Measurements from ENCODE around the gene KCTD1.

DNA sequence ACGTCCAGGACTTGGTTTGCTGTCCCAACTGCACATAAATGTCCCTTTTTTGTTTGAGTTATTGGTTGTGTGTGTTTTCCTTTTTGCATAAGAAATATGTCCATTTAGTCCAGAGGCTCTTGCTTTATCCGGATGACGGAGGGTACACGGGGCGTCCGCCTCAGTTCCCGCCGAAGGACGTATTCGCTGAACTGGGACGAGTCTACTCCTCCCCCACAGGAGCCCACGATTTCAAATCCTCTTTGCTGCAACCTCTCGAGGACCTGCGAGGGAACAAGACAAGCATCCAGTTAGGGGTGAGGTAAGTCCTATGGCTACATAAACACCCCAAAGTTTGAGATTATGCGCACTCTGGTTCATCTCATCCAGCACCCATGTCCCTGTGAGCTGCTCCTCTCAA lies 92.7 kb downstream of the KCTD1 start:
- TF ChIP-seq, protein P1, sequence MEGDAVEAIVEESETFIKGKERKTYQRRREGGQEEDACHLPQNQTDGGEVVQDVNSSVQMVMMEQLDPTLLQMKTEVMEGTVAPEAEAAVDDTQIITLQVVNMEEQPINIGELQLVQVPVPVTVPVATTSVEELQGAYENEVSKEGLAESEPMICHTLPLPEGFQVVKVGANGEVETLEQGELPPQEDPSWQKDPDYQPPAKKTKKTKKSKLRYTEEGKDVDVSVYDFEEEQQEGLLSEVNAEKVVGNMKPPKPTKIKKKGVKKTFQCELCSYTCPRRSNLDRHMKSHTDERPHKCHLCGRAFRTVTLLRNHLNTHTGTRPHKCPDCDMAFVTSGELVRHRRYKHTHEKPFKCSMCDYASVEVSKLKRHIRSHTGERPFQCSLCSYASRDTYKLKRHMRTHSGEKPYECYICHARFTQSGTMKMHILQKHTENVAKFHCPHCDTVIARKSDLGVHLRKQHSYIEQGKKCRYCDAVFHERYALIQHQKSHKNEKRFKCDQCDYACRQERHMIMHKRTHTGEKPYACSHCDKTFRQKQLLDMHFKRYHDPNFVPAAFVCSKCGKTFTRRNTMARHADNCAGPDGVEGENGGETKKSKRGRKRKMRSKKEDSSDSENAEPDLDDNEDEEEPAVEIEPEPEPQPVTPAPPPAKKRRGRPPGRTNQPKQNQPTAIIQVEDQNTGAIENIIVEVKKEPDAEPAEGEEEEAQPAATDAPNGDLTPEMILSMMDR (IDR thresholded peaks at IDR 0.05) = no peak
- TF ChIP-seq EZH2 (IDR thresholded peaks at IDR 0.05) = no peak

Measured in neural progenitor cell (in vitro differentiated cells).